Measurements from ENCODE around the gene JPH3.

The JPH3 gene

GRCh38 chr16:87742781-87743490 is 140.6 kb downstream of the JPH3 start:
- TF ChIP-seq CTCF (IDR thresholded peaks at IDR 0.05; ENCODE audit: control extremely low read depth, extremely low read depth, low read depth, missing control alignments) = no peak
- POLR2A ChIA-PET = interaction anchor here (0.6 kb wide), 1 partner anchor 775 kb away, joined by 3 read pairs; no protein-coding TSS in a partner anchor
- CTCF ChIA-PET = interaction anchor here (1.4 kb wide), 1 partner anchor 107 kb away, joined by 3 read pairs; no protein-coding TSS in a partner anchor
- DNase-seq (ENCODE audit: extremely low spot score) = no peak

- DNase-seq (ENCODE audit: extremely low spot score) = no peak
- no peak for TF ChIP-seq CTCF (IDR thresholded peaks at IDR 0.05; ENCODE audit: control extremely low read depth, extremely low read depth, low read depth, missing control alignments)
- ChIA-PET CTCF (interaction anchor here (0.7 to 1.5 kb wide), 2 partner anchors 24 to 34 kb away, joined by 4 to 9 read pairs; no protein-coding TSS in a partner anchor), POLR2A (no interaction called here)
These were observed 142.6 kb downstream of the JPH3 start for GRCh38 chr16:87744750-87745514.

GRCh38 chr16:87746178-87746577 is 143.9 kb downstream of the JPH3 start:
- TF ChIP-seq CTCF (IDR thresholded peaks at IDR 0.05; ENCODE audit: control extremely low read depth, extremely low read depth, low read depth, missing control alignments) = no peak
- ChIA-PET CTCF (no interaction called here), POLR2A (no interaction called here)
- no peak for DNase-seq (ENCODE audit: extremely low spot score)
